HUES64 (cell line): ENCODE data around the gene XYLT1.

Experiments
- H3K27ac ChIP-seq: 2 replicates; pipeline ENCODE4 v1.7.0; 2013; ENCODE audit warnings: low read depth, low read length, inconsistent platforms
- H3K27me3 ChIP-seq: 2 replicates; pipeline ENCODE4 v1.6.1; 2013; ENCODE audit warnings: mild to moderate bottlenecking, low read length; ENCODE audit not compliant: insufficient read depth
- H3K36me3 ChIP-seq: 2 replicates; pipeline ENCODE4 v1.6.1; 2013; ENCODE audit warnings: mild to moderate bottlenecking, low read length; ENCODE audit not compliant: insufficient read depth
- H3K4me1 ChIP-seq: 2 replicates; pipeline ENCODE4 v1.6.1; 2013; ENCODE audit warnings: mild to moderate bottlenecking, low read length, moderate library complexity; ENCODE audit not compliant: insufficient read depth
- H3K4me3 ChIP-seq: 2 replicates; pipeline ENCODE4 v1.5.1; 2013; ENCODE audit warnings: mild to moderate bottlenecking, low read length, moderate library complexity
- H3K9ac ChIP-seq: 2 replicates; pipeline ENCODE4 v1.6.1; 2013; ENCODE audit warnings: mild to moderate bottlenecking, low read depth, low read length
- H3K9me3 ChIP-seq: 2 replicates; pipeline ENCODE4 v1.6.1; 2013; ENCODE audit warnings: low read depth, low read length; ENCODE audit not compliant: insufficient read depth
- WGBS: fragments of 150-250, 120-280 bp; methylation state at CpG from one replicate; pipeline ENCODE4 v1.1.7; 2013; ENCODE audit warnings: missing lambda C conversion rate; 5-methylcytosine and 5-hydroxymethylcytosine counted together

The XYLT1 gene

GRCh38 chr16:17454162-17454730 lies 16.5 kb downstream of the XYLT1 start:
- H3K27ac ChIP-seq: no peak overlapping the region
- H3K4me3 ChIP-seq: no peak overlapping the region
- H3K4me1 ChIP-seq: peaks cover 10% of the 10 kb centered on the region; the same call in 1 of the 2 replicates
- H3K27me3 ChIP-seq: no peaks in the 10 kb centered on the region
- no peaks in the 10 kb centered on the region for H3K9me3 ChIP-seq
- H3K9ac ChIP-seq: no peak overlapping the region
- H3K36me3 ChIP-seq: no peaks in the 10 kb centered on the region
- 97% methylated on average over 3 of the region's 4 CpGs for WGBS

- H3K4me1 ChIP-seq: peaks cover 10% of the 10 kb centered on the region; the same call in 1 of the 2 replicates
- no peaks in the 10 kb centered on the region for H3K36me3 ChIP-seq
- 94% methylated on average over 8 of the region's 8 CpGs for WGBS
- H3K27ac ChIP-seq: no peak overlapping the region
- H3K4me3 ChIP-seq: no peak overlapping the region
- H3K9ac ChIP-seq: no peak overlapping the region
- H3K27me3 ChIP-seq: no peaks in the 10 kb centered on the region
- no peaks in the 10 kb centered on the region for H3K9me3 ChIP-seq
Observed at GRCh38 chr16:17453364-17454038, 17.3 kb downstream of the XYLT1 start.

GRCh38 chr16:17452922-17453321 lies 17.8 kb downstream of the XYLT1 start:
- Histone ChIP-seq H3K27me3 (no peaks in the 10 kb centered on the region), H3K9me3 (no peaks in the 10 kb centered on the region), H3K27ac (no peak overlapping the region), H3K4me3 (no peak overlapping the region), H3K36me3 (no peaks in the 10 kb centered on the region), H3K9ac (no peak overlapping the region), H3K4me1 (peaks cover 10% of the 10 kb centered on the region; the same call in 1 of the 2 replicates)
- WGBS: 88% methylated on average over 2 of the region's 2 CpGs

- Histone ChIP-seq H3K9me3 (no peaks in the 10 kb centered on the region), H3K9ac (no peak overlapping the region), H3K36me3 (no peaks in the 10 kb centered on the region), H3K4me1 (peaks cover 8% of the 10 kb centered on the region), H3K27me3 (no peaks in the 10 kb centered on the region), H3K4me3 (no peak overlapping the region), H3K27ac (no peak overlapping the region)
- no CpG with 5 or more reads among the region's 3 CpGs for WGBS
Observed at GRCh38 chr16:17451843-17452242, 18.9 kb downstream of the XYLT1 start.

- no peaks in the 10 kb centered on the region for H3K36me3 ChIP-seq
- no peaks in the 10 kb centered on the region for H3K27me3 ChIP-seq
- H3K9ac ChIP-seq: no peak overlapping the region
- no peak overlapping the region for H3K27ac ChIP-seq
- 91% methylated on average over 4 of the region's 7 CpGs for WGBS
- no peak overlapping the region for H3K4me3 ChIP-seq
- H3K4me1 ChIP-seq: peaks cover 20% of the 10 kb centered on the region
- no peaks in the 10 kb centered on the region for H3K9me3 ChIP-seq
Observed at GRCh38 chr16:17450291-17450690, 20.5 kb downstream of the XYLT1 start.

- Histone ChIP-seq H3K4me3 (no peak overlapping the region), H3K36me3 (no peaks in the 10 kb centered on the region), H3K4me1 (peaks cover 20% of the 10 kb centered on the region), H3K9ac (no peak overlapping the region), H3K27ac (no peak overlapping the region), H3K27me3 (no peaks in the 10 kb centered on the region), H3K9me3 (no peaks in the 10 kb centered on the region)
- 91% methylated on average over 15 of the region's 15 CpGs for WGBS
Observed at GRCh38 chr16:17448640-17449638, 21.8 kb downstream of the XYLT1 start.

- Histone ChIP-seq H3K36me3 (no peaks in the 10 kb centered on the region), H3K4me1 (peaks cover 18% of the 10 kb centered on the region), H3K27ac (no peak overlapping the region), H3K27me3 (no peaks in the 10 kb centered on the region), H3K4me3 (no peak overlapping the region), H3K9ac (no peak overlapping the region), H3K9me3 (no peaks in the 10 kb centered on the region)
- WGBS: 79% methylated on average over 5 of the region's 5 CpGs
Observed at GRCh38 chr16:17447101-17447569, 23.6 kb downstream of the XYLT1 start.

GRCh38 chr16:17446661-17447060 lies 24.1 kb downstream of the XYLT1 start:
- Histone ChIP-seq H3K4me3 (no peak overlapping the region), H3K36me3 (no peaks in the 10 kb centered on the region), H3K27ac (peak overlapping the region; percentile 35; the same call in 1 of the 2 replicates), H3K27me3 (no peaks in the 10 kb centered on the region), H3K9me3 (no peaks in the 10 kb centered on the region), H3K4me1 (peaks cover 18% of the 10 kb centered on the region), H3K9ac (no peak overlapping the region)
- 51% methylated on average over 10 of the region's 10 CpGs for whole genome bisulfite sequencing

GRCh38 chr16:17445421-17445820 lies 25.3 kb downstream of the XYLT1 start:
- Histone ChIP-seq H3K9ac (no peak overlapping the region), H3K9me3 (no peaks in the 10 kb centered on the region), H3K27me3 (no peaks in the 10 kb centered on the region), H3K36me3 (no peaks in the 10 kb centered on the region), H3K4me1 (peaks cover 18% of the 10 kb centered on the region), H3K27ac (peak overlapping the region; percentile 37; the same call in 1 of the 2 replicates), H3K4me3 (no peak overlapping the region)
- 66% methylated on average over 12 of the region's 12 CpGs for WGBS

GRCh38 chr16:17444658-17445057 lies 26.1 kb downstream of the XYLT1 start:
- Histone ChIP-seq H3K36me3 (no peaks in the 10 kb centered on the region), H3K27ac (no peak overlapping the region), H3K9me3 (no peaks in the 10 kb centered on the region), H3K4me3 (no peak overlapping the region), H3K4me1 (peaks cover 18% of the 10 kb centered on the region), H3K27me3 (no peaks in the 10 kb centered on the region), H3K9ac (no peak overlapping the region)
- 95% methylated on average over 1 of the region's 1 CpG for WGBS

- no peaks in the 10 kb centered on the region for H3K36me3 ChIP-seq
- H3K4me3 ChIP-seq: no peak overlapping the region
- H3K9ac ChIP-seq: no peak overlapping the region
- no peak overlapping the region for H3K27ac ChIP-seq
- no peaks in the 10 kb centered on the region for H3K27me3 ChIP-seq
- no peaks in the 10 kb centered on the region for H3K9me3 ChIP-seq
- H3K4me1 ChIP-seq: no peaks in the 10 kb centered on the region
- 97% methylated on average over 4 of the region's 4 CpGs for WGBS
Observed at GRCh38 chr16:17440131-17440530, 30.6 kb downstream of the XYLT1 start.
